K562 (cell line): Measurements from ENCODE around the gene HBEGF. TPM values are rescaled to one million over a fixed set of nuclear protein-coding genes. Genes with fewer than 3 reads are reported as not detected.
A peak's percentile ranks its signal among the peaks of the same experiment; 100 is the strongest.

Experiments
- ARID2 ChIP-seq: fragments of 450-650 bp; IDR thresholded peaks from 2 replicates; pipeline ENCODE4 v1.6.1; 2017; ENCODE audit warnings: antibody characterized with exemption, mild to moderate bottlenecking
- COPS2 ChIP-seq: fragments of 450-650 bp; conservative IDR thresholded peaks from 2 replicates; pipeline ENCODE4 v1.6.1; 2016; ENCODE audit warnings: mild to moderate bottlenecking, moderate library complexity
- EGR1 ChIP-seq: fragments of 450-650 bp; conservative IDR thresholded peaks from 2 replicates; pipeline ENCODE4 v1.6.1; 2017; ENCODE audit warnings: mild to moderate bottlenecking
- GATAD2A ChIP-seq: fragments of 450-650 bp; IDR thresholded peaks from 2 replicates; pipeline ENCODE4 v1.6.1; 2017
- HEY1 ChIP-seq: fragments of 250-450 bp; sonication (Bioruptor Pico); IDR thresholded peaks from 2 replicates; pipeline ENCODE4 v1.5.0; 2020; ENCODE audit warnings: mild to moderate bottlenecking, moderate library complexity, borderline replicate concordance
- KAT2B ChIP-seq: IDR thresholded peaks from one replicate; pipeline ENCODE4 v1.6.1; 2012; ENCODE audit warnings: low read depth, mild to moderate bottlenecking, control low read depth, inconsistent platforms, low read length, moderate library complexity
- NFXL1 ChIP-seq: fragments of 450-650 bp; formaldehyde crosslinking; IDR thresholded peaks from 2 replicates; pipeline ENCODE4 v1.4.0; 2021; ENCODE audit warnings: mild to moderate bottlenecking
- NONO ChIP-seq, 2 experiments: fragments of 200-400 bp in 1 of 2; fragments of 450-650 bp in 1 of 2; formaldehyde crosslinking in 1 of 2; IDR thresholded peaks; 2 replicates each; pipeline ENCODE4 v1.6.1; 2017; ENCODE audit warnings: low read depth in 2 of 2, mild to moderate bottlenecking in 2 of 2, moderate library complexity in 2 of 2, low read length in 1 of 2
- RBM17 ChIP-seq: fragments of 200-400 bp; formaldehyde crosslinking; IDR thresholded peaks from 2 replicates; pipeline ENCODE4 v1.6.1; 2017; ENCODE audit warnings: low read depth, mild to moderate bottlenecking, low read length, borderline replicate concordance
- RFX1 ChIP-seq: fragments of 450-650 bp; IDR thresholded peaks from 2 replicates; pipeline ENCODE4 v1.6.1; 2016; ENCODE audit warnings: mild to moderate bottlenecking, moderate library complexity
- RUNX1 ChIP-seq: sonication (generic); IDR thresholded peaks from 2 replicates; pipeline ENCODE4 v1.6.1; 2016; ENCODE audit warnings: antibody characterized with exemption, low read depth
- SMAD3 ChIP-seq: fragments of 450-650 bp; formaldehyde crosslinking; conservative IDR thresholded peaks from 2 replicates; pipeline ENCODE4 v1.4.0; 2020; ENCODE audit warnings: mild to moderate bottlenecking
- SMARCB1 ChIP-seq: IDR thresholded peaks from 2 replicates; pipeline ENCODE4 v1.6.1; 2011; ENCODE audit warnings: improper control_type of control experiment, low read depth; ENCODE audit not compliant: insufficient read length
- TBP ChIP-seq: optimal IDR thresholded peaks from 2 replicates; pipeline ENCODE3; 2011; ENCODE audit warnings: low read depth, low read length, improper control_type of control experiment
- TEAD4 ChIP-seq, 2 experiments: sonication (generic) in 1 of 2; formaldehyde crosslinking in 1 of 2; IDR thresholded peaks; 2 replicates each; pipeline versions ENCODE4 v1.6.1 to v1.8.0; 2012 to 2022; ENCODE audit warnings: borderline replicate concordance in 1 of 2, inconsistent platforms in 1 of 2, low read length in 1 of 2, mild to moderate bottlenecking in 1 of 2, missing genetic modification reagents in 1 of 2
- ZC3H8 ChIP-seq: fragments of 450-650 bp; IDR thresholded peaks from 2 replicates; pipeline ENCODE4 v1.6.1; 2017
- ZNF561 ChIP-seq: fragments of 450-650 bp; formaldehyde crosslinking; conservative IDR thresholded peaks from 2 replicates; pipeline ENCODE4 v1.4.0; 2020; ENCODE audit warnings: mild to moderate bottlenecking, moderate library complexity
- polyA plus RNA-seq, 8 experiments: library from polyadenylated mRNA; depleted of rRNA in 4 of 8; stranded (reverse) in 5 of 8; unstranded in 3 of 8; fragments of >200 nt; fragmentation: Nextera tagmentation in 2 of 8; fragmentation: Illumina TruSeq in 1 of 8; extraction: Ambion mirVana in 2 of 8; extraction: Trizol in 1 of 8; gene quantifications; 2 replicates each; pipeline versions ENCODE4 v1.2.1 to v1.2.3, GENCODE V29; 2011 to 2014; ENCODE audit warnings: inconsistent platforms in 1 of 8, missing spikeins in 1 of 8
- total RNA-seq, 7 experiments: library from RNA; depleted of rRNA in 6 of 7; stranded (reverse); fragments of >200 nt in 6 of 7; fragmentation: Illumina TruSeq in 2 of 7; extraction: Trizol in 2 of 7; gene quantifications; 2 replicates each; pipeline versions ENCODE4 v1.2.1 to v1.2.3, GENCODE V29; 2011 to 2021; ENCODE audit warnings: low replicate concordance in 1 of 7
- TF ChIP-seq, protein P1 (sequence below): fragments of 250-450 bp; sonication (Bioruptor Pico); IDR thresholded peaks from 2 replicates; pipeline ENCODE4 v1.4.0; 2020; ENCODE audit warnings: mild to moderate bottlenecking, moderate library complexity
- TF ChIP-seq, protein P2 (sequence below): fragments of 450-650 bp; formaldehyde crosslinking; IDR thresholded peaks from 2 replicates; pipeline ENCODE4 v1.4.0; 2022; ENCODE audit warnings: missing genetic modification characterization
- TF ChIP-seq, protein P3 (sequence below), 2 experiments: fragments of 450-650 bp in 1 of 2; IDR thresholded peaks; 2 replicates each; pipeline ENCODE4 v1.6.1; 2011 to 2017; ENCODE audit warnings: low read depth in 2 of 2, antibody characterized with exemption in 1 of 2, borderline replicate concordance in 1 of 2, low read length in 1 of 2, mild to moderate bottlenecking in 1 of 2, mixed read lengths in 1 of 2; ENCODE audit not compliant: control insufficient read depth in 1 of 2
- TF ChIP-seq, protein P4 (sequence below): fragments of 250-450 bp; sonication (Bioruptor Pico); IDR thresholded peaks from 2 replicates; pipeline ENCODE4 v1.9.0; 2021; ENCODE audit warnings: mild to moderate bottlenecking

The HBEGF gene
- total and polyA plus RNA-seq, 9 of the 15 experiments (the other 6 are each of a cell fraction or from before 2014, with no cell fraction given): 0.11 to 1.1 (median 0.60) TPM

DNA sequence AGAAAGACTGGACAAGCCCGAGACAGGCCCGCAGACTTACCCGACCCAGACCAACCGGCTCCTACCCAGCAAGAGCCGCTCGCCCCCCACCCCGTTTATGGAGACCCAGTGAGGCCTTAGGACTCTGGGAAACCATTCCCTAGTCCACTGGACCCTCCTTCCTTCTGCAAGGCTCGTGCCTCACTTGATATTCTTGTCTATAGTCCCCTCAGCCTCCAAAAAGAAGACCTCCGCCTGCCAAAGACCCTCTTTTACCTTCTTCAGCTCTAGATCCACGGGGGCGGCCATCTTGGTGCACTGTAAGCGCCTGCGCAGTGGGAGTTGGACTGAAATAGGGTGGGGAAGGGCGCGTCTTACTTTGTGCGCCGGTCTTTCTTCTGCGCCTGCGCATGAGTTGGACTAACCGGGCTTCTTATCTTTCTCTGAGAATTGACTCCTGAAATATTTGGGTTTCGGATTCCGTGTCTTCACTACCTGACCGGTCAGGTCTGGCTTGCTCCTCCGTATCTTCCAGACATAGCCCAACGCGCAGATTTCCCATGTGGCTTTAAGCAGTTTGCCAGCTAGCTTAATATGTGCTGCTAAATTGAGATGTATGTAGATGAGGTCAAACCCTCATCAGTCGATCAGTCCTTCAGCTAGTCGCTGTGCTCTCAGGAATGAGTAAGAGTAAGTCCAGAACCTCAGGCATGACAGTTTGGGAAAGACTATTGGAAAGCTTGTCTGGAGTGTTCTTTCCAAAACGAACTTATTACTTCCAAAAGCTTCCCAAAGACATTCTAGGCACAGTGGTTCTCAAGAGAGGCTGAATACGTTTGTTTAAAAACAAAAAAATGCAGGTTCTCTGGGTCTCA is 43.4 kb downstream of the HBEGF start, which contains the start of gene PFDN1 (continued):
- TF ChIP-seq KAT2B (no peak), NFXL1 (CRISPR knock-in tag) (no peak), EGR1 (no peak), GATAD2A (no peak), NONO (IDR thresholded peaks at IDR 0.05; ENCODE audit: low read depth in 2 of 2, low read length in 1 of 2) (peak in 1 of 2 experiments; percentile 12; a peak in 1 of 4 replicates), COPS2 (no peak), RUNX1 (no peak), TBP (peak; percentile 80), SMARCB1 (no peak), RFX1 (no peak), RBM17 (no peak), TEAD4 (IDR thresholded peaks at IDR 0.05; ENCODE audit: low read length) (peak; percentile 54; the same call in 1 of the 2 replicates), TEAD4 (CRISPR knock-in tag; IDR thresholded peaks at IDR 0.05; ENCODE audit: borderline replicate concordance) (no peak), SMAD3 (no peak), ZNF561 (CRISPR knock-in tag) (no peak), HEY1 (CRISPR knock-in tag) (no peak), ZC3H8 (no peak), ARID2 (no peak)
- TF ChIP-seq, protein P1, sequence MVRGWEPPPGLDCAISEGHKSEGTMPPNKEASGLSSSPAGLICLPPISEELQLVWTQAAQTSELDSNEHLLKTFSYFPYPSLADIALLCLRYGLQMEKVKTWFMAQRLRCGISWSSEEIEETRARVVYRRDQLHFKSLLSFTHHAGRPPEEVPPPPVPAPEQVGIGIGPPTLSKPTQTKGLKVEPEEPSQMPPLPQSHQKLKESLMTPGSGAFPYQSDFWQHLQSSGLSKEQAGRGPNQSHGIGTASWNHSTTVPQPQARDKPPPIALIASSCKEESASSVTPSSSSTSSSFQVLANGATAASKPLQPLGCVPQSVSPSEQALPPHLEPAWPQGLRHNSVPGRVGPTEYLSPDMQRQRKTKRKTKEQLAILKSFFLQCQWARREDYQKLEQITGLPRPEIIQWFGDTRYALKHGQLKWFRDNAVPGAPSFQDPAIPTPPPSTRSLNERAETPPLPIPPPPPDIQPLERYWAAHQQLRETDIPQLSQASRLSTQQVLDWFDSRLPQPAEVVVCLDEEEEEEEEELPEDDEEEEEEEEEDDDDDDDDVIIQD: no peak
- TF ChIP-seq, protein P2, sequence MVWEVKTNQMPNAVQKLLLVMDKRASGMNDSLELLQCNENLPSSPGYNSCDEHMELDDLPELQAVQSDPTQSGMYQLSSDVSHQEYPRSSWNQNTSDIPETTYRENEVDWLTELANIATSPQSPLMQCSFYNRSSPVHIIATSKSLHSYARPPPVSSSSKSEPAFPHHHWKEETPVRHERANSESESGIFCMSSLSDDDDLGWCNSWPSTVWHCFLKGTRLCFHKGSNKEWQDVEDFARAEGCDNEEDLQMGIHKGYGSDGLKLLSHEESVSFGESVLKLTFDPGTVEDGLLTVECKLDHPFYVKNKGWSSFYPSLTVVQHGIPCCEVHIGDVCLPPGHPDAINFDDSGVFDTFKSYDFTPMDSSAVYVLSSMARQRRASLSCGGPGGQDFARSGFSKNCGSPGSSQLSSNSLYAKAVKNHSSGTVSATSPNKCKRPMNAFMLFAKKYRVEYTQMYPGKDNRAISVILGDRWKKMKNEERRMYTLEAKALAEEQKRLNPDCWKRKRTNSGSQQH (CRISPR knock-in tag): no peak
- TF ChIP-seq, protein P3, sequence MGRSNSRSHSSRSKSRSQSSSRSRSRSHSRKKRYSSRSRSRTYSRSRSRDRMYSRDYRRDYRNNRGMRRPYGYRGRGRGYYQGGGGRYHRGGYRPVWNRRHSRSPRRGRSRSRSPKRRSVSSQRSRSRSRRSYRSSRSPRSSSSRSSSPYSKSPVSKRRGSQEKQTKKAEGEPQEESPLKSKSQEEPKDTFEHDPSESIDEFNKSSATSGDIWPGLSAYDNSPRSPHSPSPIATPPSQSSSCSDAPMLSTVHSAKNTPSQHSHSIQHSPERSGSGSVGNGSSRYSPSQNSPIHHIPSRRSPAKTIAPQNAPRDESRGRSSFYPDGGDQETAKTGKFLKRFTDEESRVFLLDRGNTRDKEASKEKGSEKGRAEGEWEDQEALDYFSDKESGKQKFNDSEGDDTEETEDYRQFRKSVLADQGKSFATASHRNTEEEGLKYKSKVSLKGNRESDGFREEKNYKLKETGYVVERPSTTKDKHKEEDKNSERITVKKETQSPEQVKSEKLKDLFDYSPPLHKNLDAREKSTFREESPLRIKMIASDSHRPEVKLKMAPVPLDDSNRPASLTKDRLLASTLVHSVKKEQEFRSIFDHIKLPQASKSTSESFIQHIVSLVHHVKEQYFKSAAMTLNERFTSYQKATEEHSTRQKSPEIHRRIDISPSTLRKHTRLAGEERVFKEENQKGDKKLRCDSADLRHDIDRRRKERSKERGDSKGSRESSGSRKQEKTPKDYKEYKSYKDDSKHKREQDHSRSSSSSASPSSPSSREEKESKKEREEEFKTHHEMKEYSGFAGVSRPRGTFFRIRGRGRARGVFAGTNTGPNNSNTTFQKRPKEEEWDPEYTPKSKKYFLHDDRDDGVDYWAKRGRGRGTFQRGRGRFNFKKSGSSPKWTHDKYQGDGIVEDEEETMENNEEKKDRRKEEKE (IDR thresholded peaks at IDR 0.05; ENCODE audit: borderline replicate concordance in 1 of 2, control insufficient read depth in 1 of 2, low read depth in 2 of 2, low read length in 1 of 2): no peak
- TF ChIP-seq, protein P4, sequence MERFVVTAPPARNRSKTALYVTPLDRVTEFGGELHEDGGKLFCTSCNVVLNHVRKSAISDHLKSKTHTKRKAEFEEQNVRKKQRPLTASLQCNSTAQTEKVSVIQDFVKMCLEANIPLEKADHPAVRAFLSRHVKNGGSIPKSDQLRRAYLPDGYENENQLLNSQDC (CRISPR knock-in tag): no peak
